HAP-1 (cell line): ENCODE measurements around the gene DLGAP1.

Experiments used
- DNase-seq, 2 experiments: peaks; one replicate each; pipeline ENCODE4 v3.0.0-alpha.2; 2016 to 2020; ENCODE audit warnings: low spot score in 2 of 2
- H3K27me3 ChIP-seq: fragments of 250-450 bp; sonication (Bioruptor Pico); 2 replicates; pipeline ENCODE4 v1.5.1; 2020; ENCODE audit warnings: low read depth, mild to moderate bottlenecking, moderate library complexity
- H3K36me3 ChIP-seq: fragments of 250-450 bp; sonication (Bioruptor Pico); replicated peaks from 2 replicates; pipeline ENCODE4 v1.5.1; 2020; ENCODE audit warnings: mild to moderate bottlenecking
- H3K4me1 ChIP-seq: fragments of 250-450 bp; sonication (Bioruptor Pico); 2 replicates; pipeline ENCODE4 v1.5.1; 2020; ENCODE audit warnings: mild to moderate bottlenecking
- H3K4me3 ChIP-seq: fragments of 250-450 bp; sonication (Bioruptor Pico); 2 replicates; pipeline ENCODE4 v1.5.1; 2020; ENCODE audit warnings: mild to moderate bottlenecking, moderate library complexity
- H3K9me3 ChIP-seq: fragments of 250-450 bp; sonication (Bioruptor Pico); 2 replicates; pipeline ENCODE4 v1.5.1; 2020; ENCODE audit warnings: mild to moderate bottlenecking, moderate library complexity
- in situ Hi-C: fragments of 300-500 bp; cut with MboI; formaldehyde crosslinking; loops from 3 replicates; pipeline ENCODE4 v1.14.3; 2020; ENCODE audit warnings: low sequenced_read_pairs, inconsistent platforms, mixed read lengths

The DLGAP1 gene

DNA sequence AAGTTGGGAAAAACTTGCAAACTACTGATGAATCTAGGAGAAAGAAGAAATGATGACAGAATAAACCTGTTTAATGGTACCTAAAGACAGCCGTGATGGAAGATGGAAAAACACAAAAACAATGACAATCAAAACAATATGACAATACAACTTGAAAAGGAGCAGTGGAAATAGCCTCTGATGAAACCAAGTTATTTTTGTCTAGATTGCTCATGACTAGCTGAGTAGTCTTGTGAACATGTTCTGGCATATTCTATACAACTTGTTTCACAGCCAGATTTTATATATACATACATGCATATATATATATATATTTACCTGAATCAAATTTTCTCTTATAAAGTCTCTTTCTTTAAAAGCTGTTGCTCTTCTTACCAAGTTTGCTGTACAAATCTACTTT, 566.0 kb downstream of the DLGAP1 start:
- H3K9me3 ChIP-seq = no peaks in the 10 kb centered on the region
- no peaks in the 10 kb centered on the region for H3K36me3 ChIP-seq
- in situ Hi-C loops = no loop called here
- no peak for DNase-seq
- no peaks in the 10 kb centered on the region for H3K4me1 ChIP-seq
- H3K4me3 ChIP-seq = no peak overlapping the region
- H3K27me3 ChIP-seq = no peaks in the 10 kb centered on the region

DNA sequence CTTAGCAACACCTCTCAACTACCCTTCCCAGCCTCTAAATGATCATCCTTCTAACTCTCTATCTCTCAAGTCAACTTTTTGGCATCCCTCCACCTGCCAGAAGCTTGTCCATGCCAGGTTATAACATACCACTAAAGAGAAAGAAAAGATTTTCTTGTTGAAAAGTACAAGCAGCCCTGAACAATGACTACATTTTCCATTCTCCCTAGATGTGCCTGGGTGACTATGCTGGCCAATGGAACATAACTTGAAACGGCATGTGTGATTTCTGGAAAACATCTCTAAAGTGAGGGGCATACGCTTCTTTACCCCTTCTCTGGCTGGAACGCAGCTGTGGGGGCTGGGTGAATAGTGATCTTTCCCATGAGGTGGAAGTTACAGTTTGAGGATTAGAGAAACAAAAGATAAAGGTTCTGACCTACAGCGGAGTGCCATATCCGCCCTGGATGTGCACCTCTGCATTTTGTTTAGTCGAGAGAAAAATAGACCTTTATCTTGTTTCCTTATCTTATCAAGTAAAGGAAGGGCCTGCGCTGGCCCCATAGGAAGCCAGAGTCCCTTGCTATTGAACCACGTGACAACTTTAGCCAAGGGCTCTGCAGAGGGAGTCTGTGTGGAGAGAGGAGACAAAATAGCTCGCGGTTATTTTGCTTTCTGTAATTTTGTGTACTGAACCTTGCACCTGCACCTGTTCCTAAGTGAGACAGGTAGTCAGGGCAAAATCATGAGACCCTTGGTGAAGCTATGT, 568.4 kb downstream of the DLGAP1 start:
- in situ Hi-C loops = no loop called here
- no peaks in the 10 kb centered on the region for H3K9me3 ChIP-seq
- H3K27me3 ChIP-seq = no peaks in the 10 kb centered on the region
- H3K4me1 ChIP-seq = no peaks in the 10 kb centered on the region
- no peak overlapping the region for H3K4me3 ChIP-seq
- no peaks in the 10 kb centered on the region for H3K36me3 ChIP-seq
- DNase-seq = no peak

DNA sequence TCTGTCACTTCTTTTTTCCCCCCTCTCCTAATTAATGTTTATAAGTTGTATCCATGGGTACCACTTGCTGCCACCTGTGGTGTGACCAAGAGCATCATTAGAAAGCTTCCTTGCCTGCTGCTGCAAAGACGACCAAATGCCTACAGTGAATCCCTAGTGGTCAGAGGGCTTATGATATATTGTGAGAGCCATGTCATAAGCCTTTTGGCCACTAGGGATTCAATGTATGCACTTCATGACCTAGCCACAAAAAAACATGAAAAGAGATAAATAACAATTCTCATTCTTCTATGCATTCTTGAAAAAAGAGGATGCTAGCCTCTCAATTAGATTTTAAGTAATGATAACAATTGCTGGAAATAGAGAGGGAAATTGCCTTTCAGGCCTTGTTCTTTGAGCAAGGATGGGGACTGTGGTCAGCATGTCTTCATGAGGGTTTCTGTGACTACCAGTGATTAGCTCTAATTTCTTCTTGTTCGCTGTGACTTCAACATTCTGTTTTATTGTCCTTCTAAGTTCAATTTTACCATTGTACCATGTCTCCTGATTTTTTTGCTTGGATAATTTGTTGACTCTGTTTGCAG, 569.8 kb downstream of the DLGAP1 start:
- DNase-seq = no peak
- Histone ChIP-seq H3K4me3 (no peak overlapping the region), H3K27me3 (no peaks in the 10 kb centered on the region), H3K9me3 (no peaks in the 10 kb centered on the region), H3K36me3 (no peaks in the 10 kb centered on the region), H3K4me1 (no peaks in the 10 kb centered on the region)
- in situ Hi-C loops = no loop called here

DNA sequence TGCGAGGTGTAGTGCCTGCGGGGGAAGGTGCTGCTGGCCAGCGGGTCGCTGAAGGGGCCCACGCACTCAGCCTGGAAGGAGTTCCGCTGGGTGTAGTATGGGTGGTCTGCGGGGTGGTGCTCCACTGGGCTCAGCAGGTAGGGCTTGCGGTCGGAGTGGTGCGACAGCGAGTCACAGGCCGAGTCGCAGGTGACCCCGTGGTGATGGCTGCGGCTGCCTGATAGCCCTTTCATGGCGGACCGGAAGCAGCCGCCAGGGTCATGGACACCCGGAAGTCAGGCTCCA, 575.3 kb downstream of the DLGAP1 start:
- in situ Hi-C loops = loop anchor here (10.0 kb wide), 1 partner anchor 595 kb away; no protein-coding TSS in a partner anchor
- DNase-seq = no peak
- no peaks in the 10 kb centered on the region for H3K4me1 ChIP-seq
- no peaks in the 10 kb centered on the region for H3K27me3 ChIP-seq
- no peak overlapping the region for H3K4me3 ChIP-seq
- H3K36me3 ChIP-seq = no peaks in the 10 kb centered on the region
- no peaks in the 10 kb centered on the region for H3K9me3 ChIP-seq

DNA sequence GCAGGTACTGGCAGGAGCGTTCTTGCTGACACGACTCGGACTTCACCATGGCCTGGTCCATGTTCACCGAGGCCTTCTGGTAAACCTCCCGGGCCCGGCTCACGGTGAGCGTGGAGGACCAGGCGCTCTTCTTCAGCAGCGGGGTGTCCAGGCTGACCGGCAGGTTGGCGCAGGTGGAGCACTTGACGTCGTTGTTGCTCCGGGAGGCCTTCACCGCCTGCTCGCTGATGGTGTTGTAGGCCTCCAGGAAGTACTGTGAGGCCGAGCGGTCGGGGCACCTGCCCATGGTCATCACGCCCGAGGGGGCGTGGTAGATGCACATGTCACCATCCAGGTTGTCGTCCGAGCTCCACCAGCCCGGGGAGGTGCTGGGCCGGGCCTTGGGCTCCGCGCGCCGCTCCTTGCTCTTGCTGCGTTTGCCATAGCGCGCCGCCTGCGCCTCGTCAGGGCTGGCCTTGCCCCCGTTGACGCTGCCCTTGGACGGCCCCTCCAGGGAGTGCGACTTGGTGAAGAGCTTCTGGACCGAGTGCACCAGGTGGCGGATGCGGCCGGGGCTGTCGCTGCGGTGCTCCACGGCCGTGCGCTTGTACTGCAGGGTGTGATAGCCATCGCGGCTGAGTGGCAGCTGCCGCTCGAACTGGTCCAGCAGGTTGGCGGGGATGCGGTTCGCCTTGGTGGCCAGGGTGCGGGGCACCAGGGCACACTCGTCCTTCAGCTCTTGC, 575.8 kb downstream of the DLGAP1 start:
- in situ Hi-C loops = loop anchor here (10.0 kb wide), 1 partner anchor 594 kb away; no protein-coding TSS in a partner anchor
- Histone ChIP-seq H3K36me3 (no peaks in the 10 kb centered on the region), H3K27me3 (no peaks in the 10 kb centered on the region), H3K9me3 (no peaks in the 10 kb centered on the region), H3K4me1 (no peaks in the 10 kb centered on the region), H3K4me3 (no peak overlapping the region)
- no peak for DNase-seq

DNA sequence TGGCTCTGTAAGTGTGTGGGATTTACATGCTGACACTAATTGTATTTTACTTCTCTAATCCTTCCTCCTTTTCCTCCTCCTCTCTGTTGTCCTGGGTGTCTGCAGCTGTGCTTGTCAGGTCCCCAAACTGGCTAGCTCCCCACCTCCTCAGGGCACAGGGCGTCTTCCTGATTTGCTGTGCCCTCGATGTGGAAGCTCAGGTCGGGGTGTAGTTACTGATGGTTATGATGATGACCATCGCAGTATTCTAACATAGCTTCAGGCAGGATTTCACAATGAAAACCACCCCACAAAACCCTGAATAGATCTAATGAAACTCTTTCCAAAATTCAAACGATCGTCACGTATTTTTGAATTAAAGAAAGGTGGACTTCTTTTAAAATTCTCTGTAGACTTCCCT, 576.7 kb downstream of the DLGAP1 start:
- in situ Hi-C loops = loop anchor here (10.0 kb wide), 1 partner anchor 594 kb away; no protein-coding TSS in a partner anchor
- Histone ChIP-seq H3K4me1 (no peaks in the 10 kb centered on the region), H3K4me3 (no peak overlapping the region), H3K9me3 (no peaks in the 10 kb centered on the region), H3K36me3 (no peaks in the 10 kb centered on the region), H3K27me3 (no peaks in the 10 kb centered on the region)
- no peak for DNase-seq

DNA sequence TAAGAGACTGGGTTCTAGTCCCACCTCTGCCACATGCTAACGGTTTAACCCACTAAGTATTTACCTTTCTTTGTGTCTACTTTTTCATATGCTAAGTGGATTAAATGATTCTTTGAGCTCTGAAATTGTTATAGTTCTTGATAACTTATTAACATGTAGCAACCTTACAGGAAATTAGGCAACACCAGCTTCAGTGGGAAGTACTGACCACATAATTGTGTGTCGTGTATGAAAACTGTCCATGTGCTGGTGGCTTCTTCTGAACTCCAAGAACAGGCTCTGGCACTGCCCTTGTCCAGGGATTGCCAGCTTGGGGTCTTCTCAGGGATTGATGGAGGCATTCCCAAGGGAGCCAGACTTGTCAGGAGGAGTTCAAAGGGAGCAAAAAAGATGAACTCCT, 577.4 kb downstream of the DLGAP1 start:
- in situ Hi-C loops = loop anchor here (10.0 kb wide), 1 partner anchor 593 kb away; no protein-coding TSS in a partner anchor
- Histone ChIP-seq H3K27me3 (no peaks in the 10 kb centered on the region), H3K4me3 (no peak overlapping the region), H3K9me3 (no peaks in the 10 kb centered on the region), H3K36me3 (no peaks in the 10 kb centered on the region), H3K4me1 (no peaks in the 10 kb centered on the region)
- no peak for DNase-seq

DNA sequence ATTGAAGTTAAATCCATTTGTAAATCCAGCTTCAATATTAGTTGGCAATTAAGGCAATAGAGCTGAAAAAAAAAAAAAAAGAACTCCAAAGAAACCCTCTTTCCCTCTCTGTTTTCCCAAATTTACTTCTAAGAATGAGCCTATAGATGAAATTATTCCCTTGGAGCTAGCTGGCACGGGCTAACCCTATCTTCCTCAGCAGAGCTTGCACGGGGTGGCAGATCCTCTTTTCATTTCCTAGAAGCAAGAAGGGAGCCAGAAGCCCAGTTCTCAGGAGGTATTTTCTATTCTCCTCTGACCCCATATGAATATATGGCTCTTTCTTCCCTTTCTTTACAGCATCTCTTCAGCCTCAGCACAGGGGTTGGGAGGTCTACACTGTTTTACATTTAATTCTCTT, 579.1 kb downstream of the DLGAP1 start:
- Histone ChIP-seq H3K4me3 (no peak overlapping the region), H3K9me3 (no peaks in the 10 kb centered on the region), H3K27me3 (no peaks in the 10 kb centered on the region), H3K4me1 (no peaks in the 10 kb centered on the region), H3K36me3 (no peaks in the 10 kb centered on the region)
- in situ Hi-C loops = loop anchor here (10.0 kb wide), 1 partner anchor 591 kb away; no protein-coding TSS in a partner anchor
- DNase-seq = no peak

DNA sequence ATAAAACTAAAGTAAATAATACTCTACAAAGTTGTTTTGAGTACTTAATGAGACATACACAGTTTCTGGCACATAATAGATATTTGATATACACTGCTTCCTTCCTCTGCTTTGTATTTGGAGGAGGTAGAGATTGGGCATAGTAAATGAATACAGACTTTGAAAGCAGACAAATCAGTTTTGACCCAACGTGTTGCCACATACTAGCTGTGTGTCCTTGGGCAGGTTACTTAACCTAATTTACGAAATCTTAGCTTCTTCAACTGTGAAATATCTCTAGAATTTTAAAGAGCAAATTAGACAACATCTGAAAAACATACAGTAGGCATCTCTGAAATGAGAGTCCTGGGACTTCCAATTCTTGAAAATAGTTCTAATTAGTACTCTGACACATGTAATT, 579.7 kb downstream of the DLGAP1 start:
- Histone ChIP-seq H3K4me1 (no peaks in the 10 kb centered on the region), H3K4me3 (no peak overlapping the region), H3K9me3 (no peaks in the 10 kb centered on the region), H3K27me3 (no peaks in the 10 kb centered on the region), H3K36me3 (no peaks in the 10 kb centered on the region)
- no peak for DNase-seq
- in situ Hi-C loops = loop anchor here (10.0 kb wide), 1 partner anchor 591 kb away; no protein-coding TSS in a partner anchor

DNA sequence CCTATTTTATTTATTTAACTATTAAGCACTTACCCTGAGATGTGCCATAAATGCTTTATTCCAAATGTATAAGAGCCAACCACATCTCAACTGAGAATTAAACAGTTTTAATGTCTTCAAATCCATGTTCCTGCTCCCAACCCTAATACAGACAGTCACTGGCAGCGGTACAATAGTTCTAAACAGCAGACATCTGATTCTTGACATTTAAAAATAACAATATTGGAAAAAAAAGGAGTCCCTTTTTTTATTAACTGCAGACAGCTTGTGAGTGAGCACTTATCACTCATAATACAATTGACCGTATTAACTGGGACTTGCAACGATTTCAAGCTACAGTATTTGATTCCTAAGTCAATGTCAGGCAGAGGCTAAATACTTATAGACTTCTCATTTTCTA, 580.5 kb downstream of the DLGAP1 start:
- H3K4me3 ChIP-seq = no peak overlapping the region
- DNase-seq = no peak
- H3K4me1 ChIP-seq = no peaks in the 10 kb centered on the region
- H3K9me3 ChIP-seq = no peaks in the 10 kb centered on the region
- no peaks in the 10 kb centered on the region for H3K27me3 ChIP-seq
- in situ Hi-C loops = loop anchor here (10.0 kb wide), 1 partner anchor 590 kb away; no protein-coding TSS in a partner anchor
- H3K36me3 ChIP-seq = no peaks in the 10 kb centered on the region

DNA sequence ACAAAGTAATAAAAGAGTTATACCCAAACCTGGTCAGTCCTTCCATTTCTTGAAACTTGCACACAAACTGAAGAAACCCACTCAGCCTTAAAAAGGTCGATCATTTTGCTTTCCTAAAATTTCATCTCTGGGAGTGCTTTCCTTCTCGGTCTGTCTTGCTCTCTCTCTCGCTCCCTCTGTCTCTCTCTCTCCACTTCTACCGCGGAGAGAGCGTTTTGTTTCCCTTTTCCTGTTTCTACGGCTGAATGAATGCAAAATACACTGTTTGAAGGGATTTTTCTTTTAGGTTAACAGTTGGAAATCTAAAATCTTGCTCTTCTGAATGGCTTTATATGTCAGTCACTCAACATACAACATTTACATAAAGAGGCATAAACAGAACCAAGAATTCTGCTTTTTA, 581.0 kb downstream of the DLGAP1 start:
- no peak overlapping the region for H3K4me3 ChIP-seq
- in situ Hi-C loops = loop anchor here (10.0 kb wide), 1 partner anchor 589 kb away; no protein-coding TSS in a partner anchor
- H3K9me3 ChIP-seq = no peaks in the 10 kb centered on the region
- no peaks in the 10 kb centered on the region for H3K36me3 ChIP-seq
- H3K4me1 ChIP-seq = no peaks in the 10 kb centered on the region
- no peaks in the 10 kb centered on the region for H3K27me3 ChIP-seq
- no peak for DNase-seq

DNA sequence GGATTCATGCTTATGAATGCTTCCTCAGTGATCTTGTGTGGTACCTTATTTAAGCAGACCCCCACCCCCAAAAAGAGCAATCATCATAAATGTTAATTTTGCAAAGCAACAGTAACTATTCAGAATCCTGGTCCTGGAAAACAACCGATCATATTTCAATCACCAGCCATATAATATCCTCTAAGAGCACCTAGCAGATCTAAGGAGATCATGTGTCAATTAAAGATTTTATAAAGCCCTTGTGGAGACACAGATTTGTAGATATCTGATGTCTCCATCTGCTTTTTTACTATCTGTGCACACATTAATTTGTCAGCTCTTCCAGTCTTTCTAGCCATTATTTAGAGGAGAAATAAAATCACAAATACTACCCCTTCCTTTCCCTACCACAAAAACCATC, 581.4 kb downstream of the DLGAP1 start:
- Histone ChIP-seq H3K4me1 (no peaks in the 10 kb centered on the region), H3K36me3 (no peaks in the 10 kb centered on the region), H3K27me3 (no peaks in the 10 kb centered on the region), H3K4me3 (no peak overlapping the region), H3K9me3 (no peaks in the 10 kb centered on the region)
- in situ Hi-C loops = loop anchor here (10.0 kb wide), 1 partner anchor 589 kb away; no protein-coding TSS in a partner anchor
- no peak for DNase-seq

DNA sequence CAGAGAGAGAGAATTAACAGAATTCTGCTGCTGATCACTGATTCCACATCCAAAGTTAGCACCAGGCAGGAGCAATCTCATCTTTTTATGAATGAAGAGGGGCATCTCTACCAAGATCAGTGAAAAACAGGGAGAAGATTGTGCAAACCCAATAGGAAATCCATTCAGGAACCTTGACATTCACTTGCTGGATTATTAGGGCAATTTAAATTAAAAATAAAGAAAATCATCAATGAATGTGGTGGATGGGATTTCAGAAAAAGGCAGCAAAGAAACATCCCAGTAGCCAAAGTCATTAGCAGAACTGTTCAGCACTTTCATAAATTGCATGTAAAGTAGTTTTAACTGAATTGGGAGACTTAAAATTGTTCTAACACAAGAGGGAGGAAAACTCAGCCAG, 581.9 kb downstream of the DLGAP1 start:
- Histone ChIP-seq H3K36me3 (no peaks in the 10 kb centered on the region), H3K4me1 (no peaks in the 10 kb centered on the region), H3K9me3 (no peaks in the 10 kb centered on the region), H3K4me3 (no peak overlapping the region), H3K27me3 (no peaks in the 10 kb centered on the region)
- in situ Hi-C loops = loop anchor here (10.0 kb wide), 1 partner anchor 588 kb away; no protein-coding TSS in a partner anchor
- DNase-seq = no peak

DNA sequence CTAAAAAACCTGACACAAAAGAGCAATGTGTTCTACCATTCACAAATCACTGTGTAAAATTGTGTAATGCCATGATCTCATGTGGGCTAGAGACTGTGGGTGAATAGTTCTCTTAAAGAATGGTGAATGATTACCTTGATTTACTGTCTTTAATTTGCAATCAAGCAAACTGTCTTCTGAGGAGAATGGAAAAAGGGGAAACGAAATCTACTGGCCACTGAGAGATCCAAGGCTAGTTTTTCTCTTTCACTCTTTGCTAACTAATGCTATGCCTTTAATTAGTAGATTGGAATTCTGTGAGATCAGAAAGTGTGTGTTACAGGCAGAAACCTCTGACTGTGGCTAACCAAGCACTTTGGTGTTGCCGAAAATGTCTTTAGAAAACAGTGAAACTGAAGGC, 582.5 kb downstream of the DLGAP1 start:
- Histone ChIP-seq H3K4me1 (no peaks in the 10 kb centered on the region), H3K27me3 (no peaks in the 10 kb centered on the region), H3K36me3 (no peaks in the 10 kb centered on the region), H3K9me3 (no peaks in the 10 kb centered on the region), H3K4me3 (no peak overlapping the region)
- no peak for DNase-seq
- in situ Hi-C loops = loop anchor here (10.0 kb wide), 1 partner anchor 588 kb away; no protein-coding TSS in a partner anchor
